Stimulated activated CD8-positive, alpha-beta memory T cell treated with anti-CD3 and anti-CD28 coated beads, Interleukin-15, amount 100 ng/mL, for 48 hours (primary cell): ENCODE measurements around the gene GPBAR1.
A peak's percentile ranks its signal among the peaks of the same experiment; 100 is the strongest.

Experiments used
- DNase-seq, 2 donors: peaks; one replicate each; pipeline ENCODE4 v3.0.0-alpha.2; 2020; ENCODE audit warnings: low read depth in 2 of 2

The GPBAR1 gene

GRCh38 chr2:218286570-218287459 is 26.0 kb downstream of the GPBAR1 start:
- peak; percentile 74 to 80 for DNase-seq

GRCh38 chr2:218289639-218290315 is 29.0 kb downstream of the GPBAR1 start:
- DNase-seq: no peak

- DNase-seq: no peak
Observed at GRCh38 chr2:218290316-218291261, 29.8 kb downstream of the GPBAR1 start.

- DNase-seq: no peak
Observed at GRCh38 chr2:218291318-218292047, 30.7 kb downstream of the GPBAR1 start.

GRCh38 chr2:218292048-218293014 is 31.5 kb downstream of the GPBAR1 start, which contains the start of gene TMBIM1:
TSS of gene TMBIM1 (minus strand) at chr2:218292503. CDS start at chr2:218282141, 10,362 bp downstream.
- DNase-seq: peak; percentile 70 to 74

- DNase-seq: no peak
Observed at GRCh38 chr2:218293715-218294429, 33.1 kb downstream of the GPBAR1 start.

GRCh38 chr2:218294430-218295022 is 33.7 kb downstream of the GPBAR1 start:
- DNase-seq: no peak

GRCh38 chr2:218295029-218295428 is 34.2 kb downstream of the GPBAR1 start:
- no peak for DNase-seq

GRCh38 chr2:218296200-218296599 is 35.4 kb downstream of the GPBAR1 start:
- no peak for DNase-seq

GRCh38 chr2:218296847-218297246 is 36.0 kb downstream of the GPBAR1 start:
- no peak for DNase-seq

GRCh38 chr2:218298314-218298875 is 37.6 kb downstream of the GPBAR1 start:
- DNase-seq: no peak

- DNase-seq: no peak
Observed at GRCh38 chr2:218300141-218300540, 39.3 kb downstream of the GPBAR1 start.

GRCh38 chr2:218301176-218301819 is 40.5 kb downstream of the GPBAR1 start:
- DNase-seq: peak; percentile 70 to 73

GRCh38 chr2:218305383-218305782 is 44.6 kb downstream of the GPBAR1 start:
- no peak for DNase-seq

- no peak for DNase-seq
Observed at GRCh38 chr2:218306184-218306920, 45.5 kb downstream of the GPBAR1 start.

GRCh38 chr2:218307415-218308090 is 46.7 kb downstream of the GPBAR1 start:
- no peak for DNase-seq
